Panc1 (cell line): ENCODE results near the gene SRCAP. TPM values are rescaled to one million over a fixed set of nuclear protein-coding genes. Genes with fewer than 3 reads are reported as not detected.

Source experiments
- ATAC-seq: fragments of 200-7000 bp; cut with Tn5 transposase; 2 replicates; pipeline ENCODE4 v1.9.1; 2020; ENCODE audit warnings: mild to moderate bottlenecking, moderate library complexity
- BruUV-seq: library from RNA; stranded (reverse); fragments of 400-500 nt; replicated peaks from 2 replicates; lab custom pipeline; 2021; lab: Mats Ljungman, UMichigan
- CTCF ChIA-PET: fragments of 300-600 bp; sonication (Branson Sonifier 250); formaldehyde crosslinking; loops from one replicate; lab custom pipeline; 2022; ENCODE audit warnings: antibody characterized with exemption; lab: Charles Lee
- POLR2A ChIA-PET: fragments of 300-600 bp; sonication (Branson Sonifier 250); formaldehyde crosslinking; loops from one replicate; lab custom pipeline; 2022; ENCODE audit warnings: antibody characterized with exemption; lab: Charles Lee
- DNase-seq: peaks from one replicate; pipeline ENCODE4 v3.0.0-alpha.2; 2010; ENCODE audit warnings: low read depth, low spot score
- H3K27ac ChIP-seq: 2 replicates; pipeline ENCODE4 v1.5.1; 2011; ENCODE audit warnings: mild to moderate bottlenecking, low read length, inconsistent platforms
- H3K27me3 ChIP-seq: fragments of 200-500 bp; sonication (Bioruptor generic); 2 replicates; pipeline ENCODE4 v1.6.0; 2014; ENCODE audit warnings: low read length, inconsistent platforms; ENCODE audit not compliant: control insufficient read depth, insufficient read depth
- H3K36me3 ChIP-seq: fragments of 200-500 bp; sonication (Bioruptor generic); 2 replicates; pipeline ENCODE4 v1.5.1; 2014; ENCODE audit warnings: inconsistent platforms, mild to moderate bottlenecking, low read length, moderate library complexity; ENCODE audit not compliant: control insufficient read depth, insufficient read depth
- H3K4me1 ChIP-seq: 2 replicates; pipeline ENCODE4 v1.5.1; 2011; ENCODE audit warnings: inconsistent platforms, mild to moderate bottlenecking, low read length, moderate library complexity; ENCODE audit not compliant: control insufficient read depth, insufficient read depth
- H3K4me3 ChIP-seq, 2 experiments: 2 replicates each; pipeline ENCODE4 v1.5.1; 2011 to 2012; ENCODE audit warnings: low read depth in 2 of 2, low read length in 2 of 2, mild to moderate bottlenecking in 2 of 2, inconsistent platforms in 1 of 2, moderate library complexity in 1 of 2
- H3K9me3 ChIP-seq: fragments of 200-500 bp; sonication (Bioruptor generic); 2 replicates; pipeline ENCODE4 v1.5.1; 2014; ENCODE audit warnings: low read depth, mild to moderate bottlenecking, inconsistent platforms, low read length, moderate library complexity; ENCODE audit not compliant: control insufficient read depth, insufficient read depth
- CTCF ChIP-seq: fragments of 450-650 bp; IDR thresholded peaks from 2 replicates; pipeline ENCODE4 v1.5.1; 2017; ENCODE audit warnings: mild to moderate bottlenecking
- POLR2AphosphoS5 ChIP-seq: IDR thresholded peaks from 2 replicates; pipeline ENCODE4 v1.6.1; 2012; ENCODE audit warnings: mild to moderate bottlenecking, low read depth, low read length, moderate library complexity
- REST ChIP-seq, 2 experiments: IDR thresholded peaks; 2 replicates each; pipeline ENCODE4 v1.6.1; 2011 to 2012; ENCODE audit warnings: low read depth in 2 of 2, control low read depth in 1 of 2, low read length in 1 of 2, mild to moderate bottlenecking in 1 of 2, moderate library complexity in 1 of 2; ENCODE audit not compliant: insufficient read depth in 1 of 2
- SIN3A ChIP-seq: IDR thresholded peaks from 2 replicates; pipeline ENCODE4 v1.6.1; 2012; ENCODE audit warnings: low read depth, mild to moderate bottlenecking, low read length, moderate library complexity, borderline replicate concordance; ENCODE audit not compliant: insufficient read depth
- TCF7L2 ChIP-seq: IDR thresholded peaks from 2 replicates; pipeline ENCODE4 v1.6.1; 2011; ENCODE audit warnings: mild to moderate bottlenecking, low read depth, low read length, inconsistent platforms
- in situ Hi-C: cut with HindIII; loops from 2 replicates; pipeline ENCODE4 v1.10.0; 2016; ENCODE audit warnings: low sequenced_read_pairs, low pct_unique_long_range_greater_than_20kb
- intact Hi-C: fragments of 100-400 bp; cut with micrococcal nuclease; formaldehyde crosslinking; loops from one replicate; pipeline ENCODE4 v1.10.0; 2022; ENCODE audit not compliant: unreplicated experiment
- total RNA-seq: library from RNA; stranded (reverse); gene quantifications from one replicate; pipeline ENCODE4 v1.2.1, GENCODE V29; 2021; ENCODE audit not compliant: unreplicated experiment

Gene SRCAP
- total RNA-seq, 1 experiment from 2014 or later, result 73.6 TPM

- ATAC-seq (peak; percentile 53), DNase-seq (no peak)
- no TSS peak for BruUV-seq
- Histone ChIP-seq H3K36me3 (peaks cover 14% of the 10 kb centered on the region), H3K9me3 (no peaks in the 10 kb centered on the region), H3K27ac (peak overlapping the region; percentile 69), H3K27me3 (no peaks in the 10 kb centered on the region), H3K4me1 (peaks cover 19% of the 10 kb centered on the region), H3K4me3 (no peak overlapping the region)
- ChIA-PET POLR2A (no interaction called here), CTCF (no interaction called here)
- in situ Hi-C loops (no loop called here), intact Hi-C loops (no loop called here)
- TF ChIP-seq SIN3A (no peak), REST (IDR thresholded peaks at IDR 0.05; ENCODE audit: insufficient read depth in 1 of 2, low read depth in 2 of 2, low read length in 1 of 2) (no peak), TCF7L2 (no peak), POLR2AphosphoS5 (peak; percentile 9; the same call in 1 of the 2 replicates), CTCF (no peak)
These were observed 41.6 kb downstream of the SRCAP start for GRCh38 chr16:30740364-30741251.

- no peaks in the 10 kb centered on the region for H3K9me3 ChIP-seq
- TF ChIP-seq SIN3A (no peak), POLR2AphosphoS5 (no peak), REST (IDR thresholded peaks at IDR 0.05; ENCODE audit: insufficient read depth in 1 of 2, low read depth in 2 of 2, low read length in 1 of 2) (no peak), TCF7L2 (no peak), CTCF (no peak)
- DNase-seq (peak; percentile 67), ATAC-seq (peak; percentile 79)
- ChIA-PET POLR2A (no interaction called here), CTCF (no interaction called here)
- intact Hi-C loops, result no loop called here
- in situ Hi-C loops, result no loop called here
- no peaks in the 10 kb centered on the region for H3K27me3 ChIP-seq
- H3K4me3 ChIP-seq, result no peak overlapping the region
- H3K4me1 ChIP-seq, result peaks cover 19% of the 10 kb centered on the region
- BruUV-seq, result no TSS peak
- H3K27ac ChIP-seq, result peak overlapping the region; percentile 63; the same call in 1 of the 2 replicates
- H3K36me3 ChIP-seq, result peaks cover 9% of the 10 kb centered on the region
These were observed 42.5 kb downstream of the SRCAP start for GRCh38 chr16:30741461-30741914.
